HG03571 (cell line): ENCODE data around the gene BECN2.
"Not testable (repeated sequence)": the region's sequence is repeated elsewhere in the genome, so short reads cannot be mapped to it uniquely, and the experiment has no call there.

Experiments used
- ATAC-seq: cut with Tn5 transposase; IDR thresholded peaks from one replicate; pipeline ENCODE4 v1.9.1; 2021; ENCODE audit not compliant: unreplicated experiment

Gene BECN2

DNA sequence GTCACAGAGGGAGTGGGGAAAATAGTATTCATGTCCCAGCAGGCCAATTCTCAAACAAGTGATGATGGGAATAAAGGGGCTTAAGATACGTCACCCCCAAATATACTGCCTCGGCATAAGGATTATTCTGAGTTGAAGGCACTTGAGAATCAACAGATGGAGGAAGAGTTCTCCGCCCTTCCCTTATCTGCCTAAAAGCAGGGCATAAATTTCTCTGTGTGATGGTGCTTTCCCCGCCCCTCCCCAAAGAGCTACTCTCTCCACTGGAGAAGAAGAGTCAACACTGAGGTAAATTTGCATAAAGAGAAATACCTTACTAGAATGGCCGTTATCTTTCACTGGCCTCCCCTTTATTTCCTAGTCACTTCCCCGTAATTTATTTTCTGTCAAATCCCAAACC is 18.7 kb downstream of the BECN2 start:
- no peak for ATAC-seq

DNA sequence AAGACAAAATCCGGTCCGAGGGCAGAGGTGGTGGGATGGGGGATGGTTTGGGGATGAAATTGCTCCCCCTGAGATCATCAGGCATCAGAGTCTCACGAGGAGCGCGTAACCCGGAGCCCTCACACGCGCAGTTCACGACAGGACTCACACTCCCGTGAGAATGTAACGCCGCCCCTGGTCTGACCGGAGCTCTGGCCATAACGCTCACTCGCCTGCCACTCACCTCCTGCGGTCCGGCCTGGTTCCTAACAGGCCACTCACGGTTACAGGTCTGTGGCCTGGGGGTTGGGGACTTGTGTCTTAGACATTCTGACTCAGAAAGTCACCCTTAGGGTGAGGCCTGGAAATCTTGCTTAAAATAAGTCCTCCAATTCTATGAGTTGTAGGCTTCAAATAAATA is 21.5 kb downstream of the BECN2 start:
- no peak for ATAC-seq

DNA sequence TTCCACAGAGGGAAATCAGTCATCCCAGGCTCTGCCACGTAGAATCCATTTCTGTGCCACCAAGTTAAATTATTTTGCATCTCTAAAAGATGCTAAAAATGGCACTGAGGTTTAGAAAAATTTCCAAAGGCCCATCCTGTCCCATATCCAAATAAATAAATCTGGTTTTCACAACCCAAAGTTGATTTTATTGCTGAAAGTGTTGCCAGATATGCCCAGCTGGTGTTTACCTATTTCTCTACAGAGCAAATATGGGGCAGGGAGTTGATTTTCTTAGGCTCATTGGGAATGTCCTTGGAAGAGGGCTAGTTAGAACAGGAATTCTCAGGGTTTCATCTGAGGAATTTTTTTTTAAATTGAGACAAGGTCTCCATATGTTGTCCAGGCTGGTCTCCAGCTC is 22.4 kb downstream of the BECN2 start:
- ATAC-seq = no peak

DNA sequence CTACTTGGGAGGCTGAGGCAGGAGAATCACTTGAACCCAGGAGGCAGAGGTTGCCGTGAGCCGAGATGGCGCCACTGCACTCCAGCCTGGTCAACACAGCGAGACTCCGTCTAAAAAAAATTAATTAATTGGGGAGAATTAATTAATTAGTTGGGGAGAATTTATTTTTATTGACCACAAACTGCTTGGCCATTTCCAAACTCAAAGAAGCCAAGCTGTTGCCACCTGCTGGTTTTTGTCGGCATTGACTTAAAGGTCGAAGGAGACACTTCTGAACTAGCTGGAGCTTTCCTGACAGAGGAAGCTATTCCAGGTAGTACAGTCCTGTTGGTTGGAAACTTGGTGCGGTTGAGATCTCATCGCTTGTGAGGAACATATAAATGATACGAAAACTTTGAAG is 28.2 kb downstream of the BECN2 start:
- no peak for ATAC-seq

DNA sequence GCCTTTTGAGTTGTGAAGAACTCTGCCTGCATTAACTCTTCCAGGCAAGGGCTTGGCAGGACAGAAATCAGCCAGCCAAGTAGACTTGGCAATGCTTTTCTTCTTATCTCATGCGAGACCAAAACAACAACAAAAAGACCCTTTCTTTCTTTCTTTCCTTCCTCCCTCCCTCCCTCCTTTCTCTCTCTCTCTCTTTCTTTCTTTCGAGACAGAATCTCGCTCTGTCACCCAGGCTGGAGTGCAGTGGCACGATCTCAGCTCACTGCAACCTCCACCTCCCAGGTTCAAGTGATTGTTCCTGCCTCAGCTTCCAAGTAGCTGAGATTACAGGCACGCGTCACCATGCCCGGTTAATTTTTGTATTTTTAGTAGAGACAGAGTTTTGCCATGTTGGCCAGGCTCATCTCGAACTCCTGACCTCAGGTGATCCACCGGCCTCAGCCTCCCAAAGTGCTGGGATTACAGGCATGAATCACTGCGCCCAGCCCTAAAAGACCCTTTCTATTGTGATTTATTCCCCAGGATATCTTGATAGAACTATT is 30.9 kb downstream of the BECN2 start:
- ATAC-seq = not testable (repeated sequence)

DNA sequence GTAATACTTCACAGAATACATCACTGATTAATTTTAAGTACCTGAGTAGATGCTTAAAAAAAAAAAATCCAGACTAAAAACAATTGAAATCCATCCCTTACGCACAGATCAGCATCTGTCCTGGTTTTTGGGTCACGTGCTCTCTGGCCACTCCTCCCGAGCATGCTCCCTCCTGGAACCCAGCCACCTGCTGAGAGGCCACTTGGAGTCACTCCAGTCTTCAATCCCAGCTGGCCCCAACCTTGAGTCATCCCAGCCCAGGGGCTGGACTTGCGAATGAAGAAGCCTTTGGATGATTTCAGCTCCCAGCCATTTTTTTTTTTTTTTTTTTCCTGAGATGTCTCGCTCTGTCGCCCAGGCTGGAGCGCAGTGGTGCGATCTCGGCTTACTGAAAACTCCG is 32.5 kb downstream of the BECN2 start:
- no peak for ATAC-seq

DNA sequence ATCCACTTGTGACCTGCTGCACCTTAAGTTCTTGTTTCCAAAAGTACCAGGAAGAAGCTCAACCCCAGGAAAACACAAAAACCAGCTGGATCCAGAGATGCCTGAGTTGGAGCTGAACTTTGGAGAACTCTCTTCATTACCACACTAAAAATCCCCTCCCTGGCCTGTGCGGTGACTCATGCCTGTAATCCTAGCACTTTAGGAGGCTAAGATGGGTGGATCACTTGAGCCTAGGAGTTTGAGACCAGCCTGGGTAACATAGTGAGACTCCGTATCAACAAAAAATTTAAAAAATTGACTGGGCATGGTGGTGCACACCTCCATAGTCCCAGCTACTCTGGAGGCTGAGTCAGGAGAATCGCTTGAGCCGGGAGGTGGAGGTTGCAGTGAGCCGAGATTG is 35.2 kb downstream of the BECN2 start:
- no peak for ATAC-seq

DNA sequence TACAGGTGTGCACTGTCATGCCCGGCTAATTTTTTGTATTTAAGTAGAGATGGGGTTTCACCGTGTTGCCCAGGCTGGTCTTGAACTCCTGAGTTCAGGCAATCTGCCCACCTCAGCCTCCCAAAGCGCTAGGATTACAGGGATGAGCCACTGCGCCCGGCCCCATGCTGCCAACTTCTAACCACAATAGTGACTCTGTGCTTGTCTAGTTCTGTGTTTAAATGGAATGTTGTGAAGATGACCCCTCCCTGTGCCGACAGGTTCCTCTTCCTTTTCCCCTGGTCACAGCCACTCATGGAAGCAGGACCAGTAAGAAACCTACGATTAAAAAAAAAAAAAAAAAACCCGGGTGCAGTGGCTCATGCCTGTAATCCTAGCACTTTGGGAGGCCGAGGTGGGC is 36.6 kb downstream of the BECN2 start:
- ATAC-seq = no peak

DNA sequence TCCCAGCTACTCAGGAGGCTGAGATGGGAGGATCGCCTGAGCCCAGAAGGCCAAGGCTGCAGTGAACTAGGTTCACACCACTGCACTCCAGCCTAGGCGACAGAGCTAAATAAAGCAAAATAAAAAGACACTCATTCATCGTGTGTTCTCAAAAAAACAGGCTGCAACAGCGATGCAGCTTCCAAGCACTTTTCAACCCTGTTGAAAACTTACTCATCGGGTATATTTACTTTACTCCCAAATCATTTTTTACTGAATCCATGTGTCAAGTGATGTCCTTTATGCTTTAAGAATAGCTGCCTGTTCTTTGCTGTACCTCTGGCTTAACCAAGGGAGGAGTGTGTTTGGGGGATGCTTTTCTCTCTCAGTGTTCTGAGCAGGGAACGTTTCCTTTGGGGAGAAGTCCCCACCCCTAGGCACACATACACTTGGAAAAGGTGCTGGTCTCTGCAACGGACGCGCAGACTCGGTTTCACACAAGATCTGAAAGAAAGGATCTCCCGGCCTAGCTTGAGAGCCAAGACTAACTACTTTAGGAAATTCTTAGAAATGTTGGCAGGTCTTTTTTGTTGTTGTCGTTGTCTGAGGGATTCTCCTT is 39.9 kb downstream of the BECN2 start:
- ATAC-seq = no peak

DNA sequence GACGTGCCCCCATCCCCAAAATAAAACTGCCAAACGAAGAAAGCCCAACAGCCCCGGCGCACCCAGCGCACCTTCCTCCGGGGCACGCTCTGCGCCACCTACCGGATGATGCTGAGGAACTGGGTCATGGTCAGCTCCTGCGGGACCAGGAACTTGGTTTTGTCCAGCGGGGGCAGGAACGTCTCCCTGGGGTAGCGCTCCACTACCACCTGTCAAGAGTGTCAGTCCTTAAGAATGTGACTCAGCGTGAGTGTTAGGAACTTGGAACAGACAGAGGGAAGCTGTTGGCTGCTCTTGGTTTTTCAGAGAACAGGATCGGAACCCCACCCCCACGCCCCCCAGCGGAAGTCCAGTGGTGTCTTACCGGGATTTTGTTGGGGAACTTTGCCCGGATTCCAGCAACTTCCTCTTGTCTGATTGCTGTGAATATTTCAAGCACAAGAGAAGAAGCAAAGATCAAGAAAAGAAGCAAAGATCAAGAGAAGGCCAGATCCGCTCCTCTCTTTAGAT is 40.9 kb downstream of the BECN2 start:
- ATAC-seq = peak; percentile 63

DNA sequence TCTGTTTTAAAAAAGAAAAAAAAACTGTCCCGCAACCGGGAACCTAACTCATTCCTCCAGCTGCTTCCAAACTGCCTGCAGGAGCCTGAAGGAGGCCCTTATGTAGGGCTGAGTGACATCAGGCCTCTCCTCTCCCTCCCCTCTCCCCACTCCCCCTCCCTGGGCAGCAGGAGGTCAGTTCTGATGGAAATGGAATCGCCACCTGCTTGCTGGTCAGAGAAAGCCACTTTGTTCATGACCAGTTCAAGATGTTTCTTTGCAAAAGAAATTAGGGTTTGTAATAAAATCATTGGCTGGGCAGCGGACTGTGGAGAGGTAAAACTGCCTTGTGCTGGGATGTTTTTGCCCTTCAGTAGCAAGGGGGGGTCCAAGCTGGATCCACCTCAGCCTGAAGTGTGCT is 41.5 kb downstream of the BECN2 start, which contains the start of gene MAP1LC3C:
MAP1LC3C (minus strand) TSS at position 73 of the 400 bp plus-strand sequence. CDS start 90 bp downstream, outside the sequence.
- no peak for ATAC-seq

DNA sequence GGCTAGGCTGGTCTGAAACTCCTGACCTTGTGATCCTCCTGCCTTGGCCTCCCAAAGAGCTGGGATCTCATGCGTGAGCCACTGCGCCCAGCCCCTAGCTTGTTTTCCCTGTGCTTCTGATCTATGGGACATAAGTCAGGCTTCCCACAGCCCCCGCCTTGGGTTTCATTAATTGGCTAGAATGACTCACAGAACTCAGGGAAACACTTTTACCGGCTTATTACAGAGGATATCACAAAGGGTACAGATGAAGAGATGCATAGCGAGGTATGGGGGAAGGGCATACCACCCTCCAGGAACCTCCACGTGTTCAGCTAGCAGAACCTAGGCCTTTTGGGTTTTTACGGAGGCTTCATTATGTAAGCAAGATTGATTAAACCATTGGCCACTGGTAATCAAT is 42.9 kb downstream of the BECN2 start:
- ATAC-seq = no peak

DNA sequence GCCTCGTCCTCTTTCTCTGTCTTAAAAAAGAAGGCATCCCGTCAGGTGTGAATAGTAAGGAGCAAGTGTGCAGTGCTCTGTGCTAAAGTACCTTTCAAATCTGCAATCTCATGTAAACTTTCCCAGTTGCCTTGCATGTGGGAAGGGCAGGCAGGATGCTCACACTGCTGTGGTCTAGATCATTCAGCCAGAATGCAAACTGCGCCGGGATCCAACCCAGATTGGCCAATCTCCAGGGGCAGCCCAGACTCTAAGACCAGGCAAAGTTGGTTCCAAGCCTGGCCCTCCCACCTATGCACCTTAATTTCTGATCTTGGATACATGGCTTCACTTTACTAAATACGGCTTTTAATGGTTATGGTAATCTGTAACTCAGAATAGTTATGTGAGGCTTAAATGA is 44.5 kb downstream of the BECN2 start:
- no peak for ATAC-seq

DNA sequence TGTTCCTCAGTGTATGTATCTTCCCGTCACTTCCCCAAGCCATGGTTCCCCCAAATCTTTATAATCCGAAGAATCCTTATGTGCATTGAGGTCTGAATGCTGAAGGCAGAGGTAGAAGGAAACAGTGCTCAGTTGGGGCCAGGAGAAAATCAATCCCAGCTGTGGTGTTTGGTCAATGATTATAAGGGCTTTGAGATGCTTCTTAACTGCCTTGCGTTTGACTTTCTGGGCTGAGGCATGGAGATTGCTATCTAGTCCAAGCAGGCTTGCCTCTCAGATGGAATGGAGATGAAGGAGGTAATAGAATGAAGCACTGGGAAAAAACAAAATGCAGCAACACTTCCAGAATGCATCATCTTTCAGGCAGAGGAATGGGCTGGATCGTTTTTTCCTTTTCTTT is 44.9 kb downstream of the BECN2 start:
- no peak for ATAC-seq

DNA sequence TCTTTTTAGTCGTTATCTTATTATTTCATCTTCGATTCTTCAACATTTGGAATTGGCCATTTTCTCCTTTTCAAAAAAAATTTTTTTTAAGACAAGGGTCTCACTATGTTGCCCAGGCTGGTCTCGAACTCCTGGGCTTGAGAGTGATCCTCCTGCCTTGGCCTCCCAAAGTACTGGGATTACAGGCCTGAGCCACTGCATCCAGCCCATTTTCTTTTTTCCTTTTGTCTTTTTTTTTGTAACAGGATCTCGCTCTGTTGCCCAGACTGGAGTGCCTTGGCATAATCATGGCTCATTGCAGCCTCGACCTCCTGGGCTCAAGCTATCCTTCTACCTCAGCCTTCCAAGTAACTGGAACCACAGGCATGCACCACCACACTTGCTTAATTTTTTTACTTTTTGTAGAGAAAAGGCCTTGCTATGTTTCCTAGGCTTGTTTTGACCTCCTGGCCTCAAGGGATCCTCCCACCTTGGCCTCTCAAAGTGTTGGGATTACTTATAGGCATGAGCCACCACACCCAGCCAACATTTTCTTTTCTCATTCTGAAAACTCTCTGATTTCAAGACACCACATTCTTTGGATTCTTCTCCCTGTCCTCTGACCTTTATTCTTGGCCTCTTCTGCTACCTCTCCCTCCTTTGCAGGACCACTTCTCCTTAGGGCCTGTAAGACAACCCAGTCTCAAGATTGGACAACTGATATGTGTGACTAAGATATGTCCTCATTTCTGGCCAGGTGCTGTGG is 47.4 kb downstream of the BECN2 start:
- no peak for ATAC-seq

DNA sequence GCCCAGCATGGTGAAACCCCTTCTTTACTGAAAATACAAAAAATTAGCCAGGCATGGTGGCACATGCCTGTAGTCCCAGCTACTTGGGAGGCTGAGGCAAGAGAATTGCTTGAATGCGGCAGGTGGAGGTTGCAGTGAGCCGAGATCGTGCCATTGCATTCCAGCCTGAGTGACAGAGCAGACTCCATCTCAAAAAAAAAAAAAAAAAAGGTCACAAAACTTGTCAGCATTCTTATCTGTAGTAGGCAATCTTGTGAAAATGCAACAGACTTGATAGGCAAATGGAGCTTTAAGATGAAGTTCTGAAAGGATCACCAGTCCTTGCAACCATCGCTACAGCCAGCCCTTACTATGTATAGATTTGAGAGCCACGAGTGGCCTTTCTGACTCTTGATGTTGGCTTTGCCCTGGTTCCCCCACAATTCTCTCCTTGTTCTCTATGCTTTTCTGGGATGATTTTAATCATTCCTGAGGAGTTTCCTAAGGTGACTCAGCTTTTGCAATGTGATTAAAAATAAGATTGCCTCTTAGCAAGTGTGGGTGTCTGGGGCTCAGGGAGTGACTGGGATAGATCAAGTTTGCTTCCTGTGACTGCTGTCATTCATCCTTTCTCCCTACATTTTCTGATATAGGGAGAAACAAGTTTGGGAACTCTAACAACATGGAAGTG is 48.4 kb downstream of the BECN2 start:
- no peak for ATAC-seq

DNA sequence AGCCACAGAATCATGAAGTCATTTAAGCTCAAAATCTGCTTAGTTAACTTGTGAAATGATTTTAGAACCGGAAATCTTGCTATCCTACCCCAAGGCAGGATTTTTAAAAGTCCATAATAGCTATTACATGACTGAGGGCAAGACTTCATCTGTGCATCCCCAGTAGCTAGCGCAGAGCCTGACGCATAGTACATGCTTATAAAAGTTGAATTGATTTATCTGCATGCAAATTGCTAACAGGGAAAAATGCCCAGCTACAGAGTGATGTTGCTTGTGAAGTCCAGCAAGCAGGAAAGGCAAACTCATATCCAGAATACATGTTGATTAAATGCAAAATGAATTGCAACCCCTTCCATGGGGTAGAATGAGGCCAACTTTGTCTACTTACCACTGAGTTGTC is 49.4 kb downstream of the BECN2 start:
- no peak for ATAC-seq
